ENCODE data around the gene EID1. TPM values are rescaled to one million over a fixed set of nuclear protein-coding genes. Genes with fewer than 3 reads are reported as not detected.

EID1 gene
- total and polyA plus RNA-seq, 9 of the 15 experiments (the other 6 are each of a cell fraction or from before 2014, with no cell fraction given) = 46.5 to 211 (median 143) TPM

- TF ChIP-seq FOXP4 (CRISPR knock-in tag; IDR thresholded peaks at IDR 0.05; ENCODE audit: borderline replicate concordance) = no peak
- TF ChIP-seq ZNF655 (CRISPR knock-in tag; IDR thresholded peaks at IDR 0.05) = no peak
- TF ChIP-seq DMBX1 (CRISPR knock-in tag; IDR thresholded peaks at IDR 0.05; ENCODE audit: borderline replicate concordance) = no peak
- TF ChIP-seq KAT7 (CRISPR knock-in tag; IDR thresholded peaks at IDR 0.05; ENCODE audit: borderline replicate concordance) = peak; percentile 91; the same call in 1 of the 2 replicates
- TF ChIP-seq SMARCB1 (IDR thresholded peaks at IDR 0.05; ENCODE audit: insufficient read length, low read depth) = no peak
- no peak for TF ChIP-seq MAFF (IDR thresholded peaks at IDR 0.05; ENCODE audit: low read length)
- TF ChIP-seq ZNF316 (IDR thresholded peaks at IDR 0.05) = peak; percentile 70
- TF ChIP-seq SP2 (IDR thresholded peaks at IDR 0.05; ENCODE audit: extremely low read depth, low read depth, low read length, poor library complexity, severe bottlenecking) = no peak
- peak; percentile 99 for TF ChIP-seq ZBTB2 (IDR thresholded peaks at IDR 0.05)
- no peak for TF ChIP-seq ETV6 (IDR thresholded peaks at IDR 0.05; ENCODE audit: borderline replicate concordance in 1 of 2, low read depth in 2 of 2, low read length in 1 of 2)
- 0 out of 2 replicates have a peak, but pooled peaks have one; percentile 17 for TF ChIP-seq ETV6 (CRISPR knock-in tag; IDR thresholded peaks at IDR 0.05; ENCODE audit: borderline replicate concordance)
- no peak for TF ChIP-seq JUN (IDR thresholded peaks at IDR 0.05; ENCODE audit: borderline replicate concordance, low read depth, low read length)
- no peak for TF ChIP-seq JUN (CRISPR knock-in tag; IDR thresholded peaks at IDR 0.05; ENCODE audit: borderline replicate concordance)
- peak; percentile 53 for TF ChIP-seq HMGN3 (IDR thresholded peaks at IDR 0.05; ENCODE audit: borderline replicate concordance, extremely low read depth, insufficient read length, low read depth, low read length)
- TF ChIP-seq PBX2 (CRISPR knock-in tag; IDR thresholded peaks at IDR 0.05; ENCODE audit: low read depth) = no peak
- no peak for TF ChIP-seq PBX2 (tag; conservative IDR thresholded peaks at IDR 0.05; ENCODE audit: low read depth)
- no peak for TF ChIP-seq ZNF436 (CRISPR knock-in tag; IDR thresholded peaks at IDR 0.05)
- TF ChIP-seq STAT5B (CRISPR knock-in tag; IDR thresholded peaks at IDR 0.05) = no peak
- TF ChIP-seq SRSF3 (IDR thresholded peaks at IDR 0.05; ENCODE audit: insufficient read depth, low read length) = no peak
- peak; percentile 91 for TF ChIP-seq SUPT5H (IDR thresholded peaks at IDR 0.05)
Observed at GRCh38 chr15:48877630-48878595, at the start of gene EID1 (continued).
